H9 (cell line): Measurements from ENCODE around the gene MAD1L1. TPM values are rescaled to one million over a fixed set of nuclear protein-coding genes. Genes with fewer than 3 reads are reported as not detected.
A peak's percentile ranks its signal among the peaks of the same experiment; 100 is the strongest.

Experiments used
- DNase-seq: peaks from one replicate; pipeline ENCODE4 v3.0.0-alpha.2; 2017
- H2AFZ ChIP-seq: one replicate; pipeline ENCODE4 v1.6.1; 2013; ENCODE audit warnings: mild to moderate bottlenecking, low read length, control low read depth, moderate library complexity
- H2AK5ac ChIP-seq: 2 replicates; pipeline ENCODE4 v1.6.1; 2013; ENCODE audit warnings: low read length, control low read depth, mixed read lengths; ENCODE audit not compliant: insufficient read length
- H2BK120ac ChIP-seq: one replicate; pipeline ENCODE4 v1.6.1; 2013; ENCODE audit warnings: low read depth, mild to moderate bottlenecking, low read length, control low read depth, inconsistent platforms; ENCODE audit not compliant: poor library complexity, severe bottlenecking
- H2BK12ac ChIP-seq: 2 replicates; pipeline ENCODE4 v1.6.1; 2013; ENCODE audit warnings: low read length, control low read depth, mixed read lengths, low read depth; ENCODE audit not compliant: insufficient read length
- H2BK15ac ChIP-seq: 2 replicates; pipeline ENCODE4 v1.6.1; 2013; ENCODE audit warnings: low read depth, low read length, control low read depth
- H2BK20ac ChIP-seq: one replicate; pipeline ENCODE4 v1.6.1; 2013; ENCODE audit warnings: low read depth, mild to moderate bottlenecking, low read length, control low read depth, inconsistent platforms; ENCODE audit not compliant: poor library complexity, severe bottlenecking
- H2BK5ac ChIP-seq: 2 replicates; pipeline ENCODE4 v1.6.1; 2013; ENCODE audit warnings: low read length, control low read depth, mixed read lengths; ENCODE audit not compliant: insufficient read length
- H3K14ac ChIP-seq: 2 replicates; pipeline ENCODE4 v1.6.1; 2013; ENCODE audit warnings: low read length, control low read depth; ENCODE audit not compliant: insufficient read depth
- H3K18ac ChIP-seq: 2 replicates; pipeline ENCODE4 v1.6.1; 2013; ENCODE audit warnings: low read depth, mild to moderate bottlenecking, mixed read lengths, low read length, control low read depth; ENCODE audit not compliant: insufficient read length
- H3K23ac ChIP-seq: 2 replicates; pipeline ENCODE4 v1.6.1; 2013; ENCODE audit warnings: low read length, control low read depth, mixed read lengths, low read depth; ENCODE audit not compliant: insufficient read length
- H3K23me2 ChIP-seq: 2 replicates; pipeline ENCODE4 v1.6.1; 2013; ENCODE audit warnings: low read depth, mild to moderate bottlenecking, mixed read lengths, low read length, control low read depth; ENCODE audit not compliant: insufficient read length, poor library complexity, severe bottlenecking
- H3K27ac ChIP-seq: 2 replicates; pipeline ENCODE4 v1.5.1; 2013; ENCODE audit warnings: low read length, control low read depth, mixed read lengths, low read depth; ENCODE audit not compliant: insufficient read length
- H3K27me3 ChIP-seq: 2 replicates; pipeline ENCODE4 v1.6.1; 2013; ENCODE audit warnings: low read length, control low read depth, inconsistent platforms; ENCODE audit not compliant: insufficient read depth
- H3K4ac ChIP-seq: 2 replicates; pipeline ENCODE4 v1.6.1; 2013; ENCODE audit warnings: low read depth, mild to moderate bottlenecking, control low read depth, inconsistent platforms, low read length, moderate library complexity
- H3K4me1 ChIP-seq: 2 replicates; pipeline ENCODE4 v1.6.1; 2013; ENCODE audit warnings: low read length, control low read depth, inconsistent platforms; ENCODE audit not compliant: insufficient read depth
- H3K4me2 ChIP-seq: 2 replicates; pipeline ENCODE4 v1.6.1; 2013; ENCODE audit warnings: low read length, control low read depth, mixed read lengths; ENCODE audit not compliant: insufficient read length, insufficient read depth
- H3K56ac ChIP-seq: 2 replicates; pipeline ENCODE4 v1.6.1; 2013; ENCODE audit warnings: low read depth, mild to moderate bottlenecking, mixed read lengths, low read length, control low read depth; ENCODE audit not compliant: insufficient read length
- H3K79me1 ChIP-seq: 2 replicates; pipeline ENCODE4 v1.6.1; 2013; ENCODE audit warnings: low read depth, mild to moderate bottlenecking, moderate library complexity, low read length, control low read depth, inconsistent platforms; ENCODE audit not compliant: insufficient read depth, poor library complexity, severe bottlenecking
- H3K79me2 ChIP-seq: 2 replicates; pipeline ENCODE4 v1.6.1; 2013; ENCODE audit warnings: low read length, control low read depth, inconsistent platforms; ENCODE audit not compliant: insufficient read depth
- H3K9ac ChIP-seq: 2 replicates; pipeline ENCODE4 v1.6.1; 2013; ENCODE audit warnings: low read length, control low read depth, mixed read lengths; ENCODE audit not compliant: insufficient read length; ENCODE audit errors: extremely low read depth
- H3K9me3 ChIP-seq: one replicate; pipeline ENCODE4 v1.6.1; 2013; ENCODE audit warnings: low read depth, low read length, inconsistent platforms; ENCODE audit not compliant: control insufficient read depth
- H3T11ph ChIP-seq: one replicate; pipeline ENCODE4 v1.6.1; 2013; ENCODE audit warnings: mild to moderate bottlenecking, low read length, control low read depth, inconsistent platforms
- H4K20me1 ChIP-seq: one replicate; pipeline ENCODE4 v1.6.1; 2013; ENCODE audit not compliant: control insufficient read depth, insufficient read length, insufficient read depth
- H4K5ac ChIP-seq: 2 replicates; pipeline ENCODE4 v1.6.1; 2013; ENCODE audit warnings: low read depth, mild to moderate bottlenecking, mixed read lengths, low read length, control low read depth; ENCODE audit not compliant: insufficient read length
- H4K8ac ChIP-seq: replicated peaks from 2 replicates; pipeline ENCODE4 v1.6.1; 2013; ENCODE audit warnings: low read length, control low read depth, mixed read lengths, low read depth; ENCODE audit not compliant: insufficient read length
- H4K91ac ChIP-seq: 2 replicates; pipeline ENCODE4 v1.6.1; 2013; ENCODE audit warnings: low read depth, mild to moderate bottlenecking, moderate library complexity, mixed read lengths, low read length, control low read depth; ENCODE audit not compliant: insufficient read length
- H3K27ac Mint-ChIP-seq, 3 experiments: 2 replicates in 2 of 3; 3 replicates in 1 of 3; pipeline ENCODE4 v1.8.0; 2020 to 2021; ENCODE audit warnings: mixed read lengths in 3 of 3, mild to moderate bottlenecking in 1 of 3, moderate library complexity in 1 of 3
- H3K27me3 Mint-ChIP-seq: 2 replicates; pipeline ENCODE4 v1.8.0; 2021; ENCODE audit warnings: low read depth, mild to moderate bottlenecking, moderate library complexity, mixed read lengths
- H3K36me3 Mint-ChIP-seq, 3 experiments: 2 replicates in 2 of 3; 3 replicates in 1 of 3; pipeline ENCODE4 v1.8.0; 2020 to 2021; ENCODE audit warnings: low read depth in 3 of 3, mixed read lengths in 3 of 3; ENCODE audit not compliant: insufficient read depth in 1 of 3
- H3K4me1 Mint-ChIP-seq, 2 experiments: 2 replicates each; pipeline ENCODE4 v1.8.0; 2020; ENCODE audit warnings: mixed read lengths in 2 of 2
- H3K4me3 Mint-ChIP-seq, 2 experiments: 2 replicates in 1 of 2; 3 replicates in 1 of 2; pipeline ENCODE4 v1.8.0; 2020 to 2021; ENCODE audit warnings: mild to moderate bottlenecking in 2 of 2, mixed read lengths in 2 of 2, moderate library complexity in 1 of 2
- H3K9me3 Mint-ChIP-seq, 2 experiments: 2 replicates in 1 of 2; 3 replicates in 1 of 2; pipeline ENCODE4 v1.8.0; 2020; ENCODE audit warnings: mild to moderate bottlenecking in 2 of 2, mixed read lengths in 2 of 2, moderate library complexity in 1 of 2
- CTCF ChIP-seq: fragments of 200-600 bp; sonication (generic); conservative IDR thresholded peaks from 3 replicates; pipeline ENCODE4 v1.8.0; 2021; ENCODE audit warnings: antibody characterized with exemption, mild to moderate bottlenecking
- WGBS: extraction: QIAGEN DNeasy Blood & Tissue Kit; methylation state at CpG from one replicate; pipeline ENCODE4 v1.1.7; 2013; ENCODE audit warnings: missing lambda C conversion rate, low lambda C conversion rate, mixed read lengths; ENCODE audit not compliant: insufficient read length; ENCODE audit errors: extremely low coverage; 5-methylcytosine and 5-hydroxymethylcytosine counted together
- total RNA-seq: library from RNA; stranded (reverse); gene quantifications from 2 replicates; pipeline ENCODE4 v1.2.1, GENCODE V29; 2021

Gene MAD1L1
- total RNA-seq, 1 experiment from 2014 or later: 39.0 TPM

- Histone ChIP-seq H3T11ph (no peak overlapping the region), H3K27ac (no peak overlapping the region), H2BK20ac (no peak overlapping the region), H4K5ac (no peak overlapping the region), H3K9me3 (no peaks in the 10 kb centered on the region), H2AK5ac (no peak overlapping the region), H3K4ac (no peak overlapping the region), H2BK120ac (no peak overlapping the region), H3K4me1 (no peaks in the 10 kb centered on the region), H3K18ac (no peak overlapping the region), H2AFZ (no peak overlapping the region), H3K4me2 (no peak overlapping the region), H2BK5ac (no peak overlapping the region), H3K79me2 (no peaks in the 10 kb centered on the region), H3K56ac (no peak overlapping the region), H3K79me1 (no peaks in the 10 kb centered on the region), H3K23me2 (no peaks in the 10 kb centered on the region), H4K20me1 (no peaks in the 10 kb centered on the region), H3K9ac (no peak overlapping the region), H4K8ac (no peak overlapping the region), H4K91ac (no peak overlapping the region), H2BK15ac (no peak overlapping the region), H3K27me3 (no peaks in the 10 kb centered on the region), H2BK12ac (no peak overlapping the region), H3K23ac (no peak overlapping the region), H3K14ac (no peak overlapping the region)
- Mint-ChIP-seq H3K4me1 (no peaks in the 10 kb centered on the region), H3K36me3 (peaks cover 0 to under 1% (median 0%) of the 10 kb centered on the region in 3 experiments; a peak in 1 of 7 replicates), H3K27ac (peak overlapping the region in 1 of 3 experiments; percentile 24; a peak in 2 of 7 replicates), H3K9me3 (no peaks in the 10 kb centered on the region), H3K4me3 (no peak overlapping the region), H3K27me3 (no peaks in the 10 kb centered on the region)
- TF ChIP-seq CTCF: no peak
- peak; percentile 22 for DNase-seq
- WGBS: no CpG with 5 or more reads among the region's 22 CpGs
Measured at GRCh38 chr7:2006921-2007381, 225.8 kb downstream of the MAD1L1 start.
